Smooth muscle cell (in vitro differentiated cells): ENCODE measurements around the gene IRS1. TPM values are rescaled to one million over a fixed set of nuclear protein-coding genes. Genes with fewer than 3 reads are reported as not detected.

Experiments
- DNase-seq: peaks from one replicate; lab custom pipeline; 2025; ENCODE audit not compliant: unreplicated experiment; lab: John Stamatoyannopoulos, UW
- H2AFZ ChIP-seq: fragments of 200-600 bp; sonication (generic); 2 replicates; pipeline ENCODE4 v1.6.0; 2016; ENCODE audit warnings: antibody characterized with exemption, low read depth, mild to moderate bottlenecking
- H3F3A ChIP-seq: fragments of 200-600 bp; sonication (generic); 2 replicates; pipeline ENCODE4 v1.6.0; 2017; ENCODE audit warnings: antibody characterized with exemption, low read depth
- H3K27ac ChIP-seq: fragments of 200-600 bp; sonication (generic); 2 replicates; pipeline ENCODE4 v1.5.1; 2016; ENCODE audit warnings: low read depth, mild to moderate bottlenecking
- H3K27me3 ChIP-seq: fragments of 200-600 bp; sonication (generic); 2 replicates; pipeline ENCODE4 v1.6.1; 2016; ENCODE audit warnings: low read depth, mild to moderate bottlenecking
- H3K36me3 ChIP-seq: fragments of 200-600 bp; sonication (generic); 2 replicates; pipeline ENCODE4 v1.5.1; 2016; ENCODE audit warnings: low read depth
- H3K4me1 ChIP-seq: fragments of 200-600 bp; sonication (generic); 2 replicates; pipeline ENCODE4 v1.5.1; 2016; ENCODE audit warnings: low read depth
- H3K4me2 ChIP-seq: fragments of 200-600 bp; sonication (generic); 2 replicates; pipeline ENCODE4 v1.6.0; 2016; ENCODE audit warnings: mild to moderate bottlenecking
- H3K4me3 ChIP-seq: fragments of 200-600 bp; sonication (generic); 2 replicates; pipeline ENCODE4 v1.5.1; 2016; ENCODE audit warnings: mild to moderate bottlenecking
- H3K79me2 ChIP-seq: fragments of 200-600 bp; sonication (generic); 2 replicates; pipeline ENCODE4 v1.6.0; 2016; ENCODE audit warnings: low read depth, mild to moderate bottlenecking
- H3K9ac ChIP-seq: fragments of 200-600 bp; sonication (generic); 2 replicates; pipeline ENCODE4 v1.6.0; 2016; ENCODE audit warnings: low read depth
- H3K9me3 ChIP-seq: fragments of 200-600 bp; sonication (generic); replicated peaks from 2 replicates; pipeline ENCODE4 v1.5.1; 2016; ENCODE audit warnings: low read depth
- H4K20me1 ChIP-seq: fragments of 200-600 bp; sonication (generic); 2 replicates; pipeline ENCODE4 v1.6.0; 2016; ENCODE audit warnings: low read depth
- CTCF ChIP-seq: fragments of 200-600 bp; sonication (generic); IDR thresholded peaks from 2 replicates; pipeline ENCODE4 v1.5.1; 2017; ENCODE audit warnings: borderline replicate concordance, mild to moderate bottlenecking, antibody characterized with exemption; ENCODE audit not compliant: insufficient read depth, poor library complexity, severe bottlenecking
- WGBS: methylation state at CpG from one replicate; pipeline ENCODE4 v1.1.7; 2016; ENCODE audit warnings: low lambda C conversion rate; 5-methylcytosine and 5-hydroxymethylcytosine counted together
- polyA plus RNA-seq: library from polyadenylated mRNA; unstranded; fragments of >200 nt; fragmentation: Nextera tagmentation; extraction: Ambion mirVana; gene quantifications from 2 replicates; pipeline ENCODE4 v1.2.1, GENCODE V29; 2016
- total RNA-seq: library from RNA; depleted of rRNA; stranded (reverse); fragments of >200 nt; gene quantifications from 2 replicates; pipeline ENCODE4 v1.2.3, GENCODE V29; 2014

IRS1 gene
- total RNA-seq = 14.3 and 14.6 TPM in 2 replicates
- polyA plus RNA-seq = 8.6 and 9.4 TPM in 2 replicates

- H3K9me3 ChIP-seq = no peaks in the 10 kb centered on the region
- peak within 1 kb of the TSS; percentile 82 for H3K27ac ChIP-seq
- peak within 1 kb of the TSS; percentile 91 for H3K4me2 ChIP-seq
- peak within 1 kb of the TSS; percentile 97 for H3K4me3 ChIP-seq
- no peaks in the 10 kb centered on the region for H3K36me3 ChIP-seq
- no peak for TF ChIP-seq CTCF
- peaks cover 49% of the 10 kb centered on the region for H3K79me2 ChIP-seq
- peaks cover 38% of the 10 kb centered on the region for H4K20me1 ChIP-seq
- under 1% methylated on average over 30 of the region's 82 CpGs for WGBS
- no peaks in the 10 kb centered on the region for H3F3A ChIP-seq
- DNase-seq = peak; percentile 64
- peak within 1 kb of the TSS; percentile 70 for H2AFZ ChIP-seq
- peaks cover 3% of the 10 kb centered on the region for H3K27me3 ChIP-seq
- peak within 1 kb of the TSS; percentile 57 for H3K9ac ChIP-seq
- H3K4me1 ChIP-seq = peaks cover 21% of the 10 kb centered on the region
Observed at GRCh38 chr2:226799211-226799975, at the start of gene IRS1. Gene IRS1 (minus strand): TSS chr2:226799820. CDS start chr2:226798738, 1,082 bp downstream.

GRCh38 chr2:226849349-226849748, 49.7 kb upstream of the IRS1 start:
- H3K9me3 ChIP-seq = no peaks in the 10 kb centered on the region
- H3K27ac ChIP-seq = no peak overlapping the region
- TF ChIP-seq CTCF = no peak
- no peak for DNase-seq
- H3K4me1 ChIP-seq = no peaks in the 10 kb centered on the region
- no peak overlapping the region for H3K4me2 ChIP-seq
- H4K20me1 ChIP-seq = peaks cover 12% of the 10 kb centered on the region
- H2AFZ ChIP-seq = no peak overlapping the region
- no peaks in the 10 kb centered on the region for H3K36me3 ChIP-seq
- H3F3A ChIP-seq = no peaks in the 10 kb centered on the region
- H3K79me2 ChIP-seq = peaks cover 9% of the 10 kb centered on the region
- H3K9ac ChIP-seq = no peak overlapping the region
- no peaks in the 10 kb centered on the region for H3K27me3 ChIP-seq
- no peak overlapping the region for H3K4me3 ChIP-seq
- 75% methylated on average over 2 of the region's 2 CpGs for WGBS

GRCh38 chr2:226847511-226847910, 47.9 kb upstream of the IRS1 start:
- Histone ChIP-seq H3K9me3 (no peaks in the 10 kb centered on the region), H2AFZ (no peak overlapping the region), H3K9ac (no peak overlapping the region), H3K79me2 (peaks cover 9% of the 10 kb centered on the region), H4K20me1 (peaks cover 11% of the 10 kb centered on the region), H3K4me3 (no peak overlapping the region), H3K4me2 (no peak overlapping the region), H3K4me1 (no peaks in the 10 kb centered on the region), H3F3A (no peaks in the 10 kb centered on the region), H3K27ac (no peak overlapping the region), H3K36me3 (no peaks in the 10 kb centered on the region), H3K27me3 (no peaks in the 10 kb centered on the region)
- no peak for DNase-seq
- WGBS = 96% methylated on average over 2 of the region's 2 CpGs
- no peak for TF ChIP-seq CTCF

- Histone ChIP-seq H3K79me2 (peaks cover 9% of the 10 kb centered on the region), H4K20me1 (peaks cover 7% of the 10 kb centered on the region), H3K9me3 (no peaks in the 10 kb centered on the region), H3K9ac (no peak overlapping the region), H3K27me3 (no peaks in the 10 kb centered on the region), H3K36me3 (no peaks in the 10 kb centered on the region), H3K4me1 (no peaks in the 10 kb centered on the region), H3K4me3 (no peak overlapping the region), H3K27ac (no peak overlapping the region), H3K4me2 (no peak overlapping the region), H3F3A (no peaks in the 10 kb centered on the region), H2AFZ (no peak overlapping the region)
- no peak for TF ChIP-seq CTCF
- 97% methylated on average over 1 of the region's 1 CpG for WGBS
- no peak for DNase-seq
Observed at GRCh38 chr2:226847090-226847489, 47.5 kb upstream of the IRS1 start.
